Cardiac fibroblast (primary cell): ENCODE measurements around the gene ORM2.
A peak's percentile ranks its signal among the peaks of the same experiment; 100 is the strongest.

ENCODE experiments used
- DNase-seq, 2 donors: peaks; one replicate each; pipeline versions ENCODE4 v3.0.0 to v3.0.0-alpha.2; 2010; ENCODE audit warnings: low read depth in 2 of 2
- H3K4me3 ChIP-seq, 2 donors: replicated peaks in 1 of 2; 1 replicate in 1 of 2; 2 replicates in 1 of 2; pipeline ENCODE4 v1.5.1; 2011; ENCODE audit warnings: low read depth in 2 of 2, low read length in 2 of 2, mild to moderate bottlenecking in 2 of 2, moderate library complexity in 1 of 2
- TF ChIP-seq, protein P1 (sequence below): IDR thresholded peaks from one replicate; pipeline ENCODE4 v1.5.1; 2011; ENCODE audit warnings: low read depth, mild to moderate bottlenecking, low read length, inconsistent platforms

Gene ORM2

DNA sequence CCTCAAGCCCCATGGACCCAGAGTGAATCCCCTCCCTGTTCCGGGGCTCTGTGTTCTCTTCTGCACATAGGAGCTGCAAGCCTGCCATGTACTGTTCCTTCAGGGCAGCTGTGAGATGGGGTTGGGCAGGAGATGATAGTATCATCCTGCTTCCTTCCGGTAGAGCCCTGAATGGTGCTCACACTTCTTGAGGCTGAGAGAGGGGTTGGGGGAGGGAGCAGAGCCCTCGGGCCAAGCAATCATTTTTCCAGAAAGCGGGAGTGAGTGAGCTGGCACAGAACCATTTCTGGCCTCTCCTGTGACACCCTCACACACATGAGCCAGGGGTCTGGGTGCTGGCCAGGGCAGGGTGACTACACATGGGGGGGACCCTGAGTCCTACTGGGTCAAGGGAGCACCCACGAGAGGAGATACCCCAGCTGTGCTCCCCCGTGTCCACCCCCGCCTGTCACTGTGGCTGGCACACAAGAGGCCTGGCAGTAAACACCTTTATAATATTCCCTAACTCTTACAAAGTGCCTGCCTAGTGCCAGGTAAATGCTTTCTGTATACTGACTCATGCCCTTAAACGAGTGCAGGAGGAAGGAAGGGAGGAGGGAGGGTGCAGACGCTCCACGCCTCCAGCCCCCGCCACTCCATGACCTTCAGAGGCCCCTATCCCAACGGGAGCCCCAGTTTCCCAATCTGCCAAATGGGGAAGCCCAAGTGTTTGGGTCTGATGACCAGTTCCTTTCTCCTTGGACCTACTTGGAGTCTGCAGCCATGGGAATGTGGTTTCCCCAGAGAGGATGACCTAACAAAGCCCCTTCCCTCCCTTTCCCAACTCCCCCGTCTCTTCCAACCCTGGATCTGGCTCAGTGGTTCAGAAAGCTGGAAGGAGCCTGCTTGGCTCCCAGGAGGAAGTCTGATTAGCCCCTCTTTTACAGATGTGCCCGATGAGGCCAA lies 42.6 kb downstream of the ORM2 start:
- DNase-seq: peak; percentile 22 to 60
- H3K4me3 ChIP-seq: no peak overlapping the region
- TF ChIP-seq, protein P1, sequence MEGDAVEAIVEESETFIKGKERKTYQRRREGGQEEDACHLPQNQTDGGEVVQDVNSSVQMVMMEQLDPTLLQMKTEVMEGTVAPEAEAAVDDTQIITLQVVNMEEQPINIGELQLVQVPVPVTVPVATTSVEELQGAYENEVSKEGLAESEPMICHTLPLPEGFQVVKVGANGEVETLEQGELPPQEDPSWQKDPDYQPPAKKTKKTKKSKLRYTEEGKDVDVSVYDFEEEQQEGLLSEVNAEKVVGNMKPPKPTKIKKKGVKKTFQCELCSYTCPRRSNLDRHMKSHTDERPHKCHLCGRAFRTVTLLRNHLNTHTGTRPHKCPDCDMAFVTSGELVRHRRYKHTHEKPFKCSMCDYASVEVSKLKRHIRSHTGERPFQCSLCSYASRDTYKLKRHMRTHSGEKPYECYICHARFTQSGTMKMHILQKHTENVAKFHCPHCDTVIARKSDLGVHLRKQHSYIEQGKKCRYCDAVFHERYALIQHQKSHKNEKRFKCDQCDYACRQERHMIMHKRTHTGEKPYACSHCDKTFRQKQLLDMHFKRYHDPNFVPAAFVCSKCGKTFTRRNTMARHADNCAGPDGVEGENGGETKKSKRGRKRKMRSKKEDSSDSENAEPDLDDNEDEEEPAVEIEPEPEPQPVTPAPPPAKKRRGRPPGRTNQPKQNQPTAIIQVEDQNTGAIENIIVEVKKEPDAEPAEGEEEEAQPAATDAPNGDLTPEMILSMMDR: no peak

DNA sequence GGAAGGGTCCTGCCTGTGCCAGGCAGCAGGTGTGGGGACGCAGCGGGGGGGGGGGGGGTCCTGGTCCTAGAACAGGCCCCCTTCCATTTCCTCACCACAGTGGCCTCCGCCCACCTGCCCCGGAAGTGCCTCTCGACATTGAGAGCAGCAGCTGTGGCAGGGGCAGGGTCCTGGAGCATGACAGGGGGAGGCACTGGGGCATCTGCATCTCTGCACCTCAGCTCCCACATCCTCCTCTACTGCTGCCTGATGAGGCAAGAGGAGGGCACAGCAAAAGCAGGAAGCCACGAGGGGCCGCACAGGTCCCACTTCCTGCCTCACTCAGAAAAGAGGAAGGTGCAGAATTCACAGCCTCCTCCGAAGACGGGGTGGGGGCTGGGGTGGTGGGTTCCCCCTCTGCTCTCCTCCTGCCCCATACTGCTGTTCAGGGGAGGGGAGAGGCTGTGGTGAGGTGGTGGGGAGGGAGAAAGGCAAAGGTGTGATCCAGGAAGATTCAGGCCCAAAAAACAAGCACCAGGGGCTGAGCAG lies 43.3 kb downstream of the ORM2 start:
- no peak for DNase-seq
- TF ChIP-seq, protein P1: no peak
- H3K4me3 ChIP-seq: no peak overlapping the region

DNA sequence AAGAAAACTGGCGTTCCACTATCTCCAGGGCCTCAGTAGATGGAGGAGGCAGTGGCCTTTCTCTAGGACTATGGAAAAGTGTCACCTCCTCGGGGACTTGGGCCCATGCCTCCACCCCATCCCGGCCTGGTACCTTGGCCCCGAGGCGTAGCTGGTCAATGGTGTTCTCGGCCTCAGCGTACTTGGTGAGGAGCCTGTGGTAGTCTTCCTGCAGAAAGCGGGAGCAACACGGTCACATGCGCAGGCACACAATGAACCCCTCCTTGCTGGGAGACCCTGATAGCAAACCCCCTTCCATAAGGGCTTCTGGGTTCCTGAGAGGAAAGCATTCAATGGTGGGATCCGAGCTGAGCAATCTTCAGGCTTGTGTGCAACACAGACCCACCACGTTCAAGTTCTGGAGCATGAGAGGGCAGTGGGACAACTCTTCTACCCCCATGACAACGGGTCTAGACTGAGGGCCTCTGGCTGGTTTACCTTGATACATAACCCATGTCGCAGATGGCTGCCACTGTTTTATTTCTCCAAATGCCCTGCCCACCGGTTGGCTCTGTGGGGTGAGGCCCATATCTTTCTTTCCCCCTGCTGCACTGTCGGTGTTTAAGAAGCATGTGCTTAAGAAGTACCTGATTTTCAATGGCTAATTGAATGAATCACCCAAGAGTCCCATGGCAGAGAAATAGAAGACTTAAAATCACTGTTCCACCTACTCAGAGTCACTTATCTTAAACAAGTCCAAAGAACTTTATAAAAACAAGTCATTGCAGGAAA lies 44.5 kb downstream of the ORM2 start:
- DNase-seq: no peak
- H3K4me3 ChIP-seq: no peak overlapping the region
- TF ChIP-seq, protein P1: no peak

DNA sequence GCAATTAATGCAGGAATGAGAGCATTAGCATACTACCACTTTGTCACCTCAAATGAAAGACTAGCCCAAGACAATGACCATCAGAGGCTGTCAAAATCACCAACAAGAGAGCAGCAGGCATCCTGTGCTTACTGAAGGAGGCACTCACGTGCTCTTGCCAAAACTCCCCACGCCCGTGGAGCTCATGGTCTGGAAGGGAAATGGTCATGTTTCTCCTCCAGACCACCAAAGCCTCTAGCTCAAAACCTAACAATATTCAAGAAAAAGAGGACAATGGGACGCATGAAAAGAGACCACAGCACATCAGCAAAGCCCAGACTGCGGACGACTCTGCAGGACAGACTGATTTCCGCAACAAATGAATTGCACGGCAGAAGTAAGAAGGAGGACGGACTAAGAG lies 45.3 kb downstream of the ORM2 start:
- H3K4me3 ChIP-seq: no peak overlapping the region
- no peak for DNase-seq
- TF ChIP-seq, protein P1: no peak

DNA sequence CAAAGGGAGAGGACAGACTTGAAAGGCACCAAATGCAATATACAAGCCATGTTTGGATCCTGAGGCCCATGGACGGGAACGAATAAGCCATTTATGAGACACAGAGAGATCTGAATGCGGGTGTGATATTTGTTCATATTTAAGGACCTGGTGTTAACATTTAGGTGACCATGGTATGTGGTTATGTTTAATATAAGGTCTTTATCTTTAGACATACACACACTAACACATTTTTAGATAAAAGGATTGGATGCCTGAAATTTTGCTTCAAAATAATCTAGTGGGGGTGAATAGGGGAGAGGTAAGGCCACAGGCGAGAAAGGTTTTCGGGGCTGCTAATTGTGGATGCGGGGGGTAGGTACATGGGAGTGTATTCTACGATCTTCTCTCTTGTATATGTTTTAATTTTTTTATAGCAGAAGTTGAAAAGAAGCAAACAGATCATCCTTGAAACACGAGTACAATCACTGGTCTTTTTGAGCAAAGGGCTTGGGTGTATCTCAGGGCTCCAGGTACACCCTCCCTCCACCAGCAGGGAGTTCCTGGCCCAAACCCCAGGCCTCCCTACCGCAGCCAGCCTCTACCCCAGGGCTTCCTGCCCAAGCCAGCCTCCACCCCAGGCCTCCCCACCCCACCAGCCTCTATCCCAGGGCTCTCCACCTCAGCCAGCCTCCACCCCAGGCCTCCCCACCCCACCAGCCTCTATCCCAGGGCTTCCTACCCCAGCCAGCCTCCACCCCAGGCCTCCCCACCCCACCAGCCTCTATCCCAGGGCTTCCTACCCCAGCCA lies 45.9 kb downstream of the ORM2 start:
- H3K4me3 ChIP-seq: no peak overlapping the region
- no peak for DNase-seq
- TF ChIP-seq, protein P1: no peak

DNA sequence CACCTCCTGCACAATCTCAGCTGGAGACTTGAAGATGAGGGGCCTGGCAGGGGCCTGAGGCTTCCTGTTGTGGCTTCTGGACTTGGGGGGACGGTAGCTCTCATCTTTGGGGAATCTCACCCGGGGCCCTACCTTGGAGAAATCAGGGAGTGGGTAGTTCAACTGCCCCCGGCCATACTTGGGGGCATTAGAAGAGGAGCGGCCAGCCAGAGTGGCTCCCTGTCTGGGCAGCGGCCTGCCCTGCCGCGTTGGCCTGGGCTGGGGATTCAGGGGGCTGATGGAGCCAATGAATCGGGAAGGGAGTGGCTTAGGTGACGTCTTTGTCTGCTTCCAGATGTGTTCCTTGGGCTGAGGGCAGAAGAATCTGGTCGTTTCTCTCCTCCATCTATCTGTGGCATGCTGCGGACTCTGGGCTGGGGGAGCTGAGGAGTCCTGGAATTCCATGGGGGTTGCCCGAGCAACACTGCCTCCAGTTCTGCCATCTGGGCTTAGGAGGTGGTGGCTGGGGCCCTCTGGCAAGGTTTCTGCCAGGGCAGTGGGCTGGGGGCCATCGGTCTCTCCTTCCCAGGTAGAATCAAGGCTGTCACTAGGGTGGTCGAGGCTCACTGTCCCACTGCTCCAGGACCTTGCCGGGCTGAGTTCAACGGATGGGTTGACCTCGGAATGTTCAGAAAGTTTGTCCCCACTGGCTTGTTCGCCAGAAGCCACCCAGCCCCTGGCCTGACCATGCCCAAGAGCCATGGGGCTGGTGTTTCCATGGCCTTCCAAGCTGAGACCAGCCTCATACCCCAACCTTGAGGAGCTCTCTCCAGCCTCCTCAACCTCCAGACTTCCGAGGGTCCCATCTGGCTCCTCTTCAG lies 47.1 kb downstream of the ORM2 start:
- DNase-seq: no peak
- TF ChIP-seq, protein P1: no peak
- H3K4me3 ChIP-seq: no peak overlapping the region
